ENCODE data around the gene CLEC3B. TPM values are rescaled to one million over a fixed set of nuclear protein-coding genes. Genes with fewer than 3 reads are reported as not detected.
"Not testable (repeated sequence)": the region's sequence is repeated elsewhere in the genome, so short reads cannot be mapped to it uniquely, and the experiment has no call there.

CLEC3B gene
- total RNA-seq, 3 donors from 2014 or later = 14.7 to 24.0 (median 22.2) TPM

GRCh38 chr3:44984335-44984734 lies 41.8 kb upstream of the CLEC3B start:
- no peak overlapping the region for H3K4me3 ChIP-seq
- intact Hi-C loops (cut with DNase I, micrococcal nuclease) = no loop called here
- DNase-seq (no peak), ATAC-seq (no peak)
- H3K4me1 ChIP-seq (ENCODE audit: low read depth) = no peaks in the 10 kb centered on the region
- no peaks in the 10 kb centered on the region for H3K9me3 ChIP-seq
- no peak for TF ChIP-seq CTCF (IDR thresholded peaks at IDR 0.05)
- no peaks in the 10 kb centered on the region for H3K36me3 ChIP-seq (ENCODE audit: low read depth)

GRCh38 chr3:44986330-44986729 lies 39.8 kb upstream of the CLEC3B start:
- H3K4me3 ChIP-seq; ATAC-seq; H3K36me3 ChIP-seq (ENCODE audit: low read depth); H3K9me3 ChIP-seq; intact Hi-C loops (cut with DNase I, micrococcal nuclease); H3K4me1 ChIP-seq (ENCODE audit: low read depth); DNase-seq: not testable (repeated sequence)

- no peak for TF ChIP-seq CTCF (IDR thresholded peaks at IDR 0.05)
- Histone ChIP-seq H3K4me1 (ENCODE audit: low read depth) (no peaks in the 10 kb centered on the region), H3K4me3 (no peak overlapping the region), H3K36me3 (ENCODE audit: low read depth) (no peaks in the 10 kb centered on the region), H3K9me3 (no peaks in the 10 kb centered on the region)
- DNase-seq = no peak
- ATAC-seq = no peak
- intact Hi-C loops (cut with DNase I, micrococcal nuclease) = no loop called here
Observed at GRCh38 chr3:44987332-44987731, 38.8 kb upstream of the CLEC3B start.

- no peaks in the 10 kb centered on the region for H3K9me3 ChIP-seq
- H3K4me1 ChIP-seq (ENCODE audit: low read depth) = peaks cover 2% of the 10 kb centered on the region
- H3K36me3 ChIP-seq (ENCODE audit: low read depth) = no peaks in the 10 kb centered on the region
- intact Hi-C loops (cut with DNase I, micrococcal nuclease) = no loop called here
- DNase-seq (no peak), ATAC-seq (no peak)
- no peak overlapping the region for H3K4me3 ChIP-seq
- TF ChIP-seq CTCF (IDR thresholded peaks at IDR 0.05) = no peak
Observed at GRCh38 chr3:44988073-44988472, 38.0 kb upstream of the CLEC3B start.

GRCh38 chr3:44989141-44989540 lies 37.0 kb upstream of the CLEC3B start:
- H3K36me3 ChIP-seq (ENCODE audit: low read depth) = no peaks in the 10 kb centered on the region
- DNase-seq (no peak), ATAC-seq (no peak)
- peaks cover 9% of the 10 kb centered on the region for H3K4me1 ChIP-seq (ENCODE audit: low read depth)
- H3K9me3 ChIP-seq = no peaks in the 10 kb centered on the region
- intact Hi-C loops (cut with DNase I, micrococcal nuclease) = no loop called here
- TF ChIP-seq CTCF (IDR thresholded peaks at IDR 0.05) = no peak
- no peak overlapping the region for H3K4me3 ChIP-seq

- Histone ChIP-seq H3K4me3 (no peak overlapping the region), H3K4me1 (ENCODE audit: low read depth) (peaks cover 9% of the 10 kb centered on the region), H3K9me3 (no peaks in the 10 kb centered on the region), H3K36me3 (ENCODE audit: low read depth) (no peaks in the 10 kb centered on the region)
- ATAC-seq (no peak), DNase-seq (no peak)
- TF ChIP-seq CTCF (IDR thresholded peaks at IDR 0.05) = no peak
- intact Hi-C loops (cut with DNase I, micrococcal nuclease) = no loop called here
Observed at GRCh38 chr3:44989636-44990373, 36.3 kb upstream of the CLEC3B start.

Data from mucosa of descending colon (tissue), 3 donors.